Measurements from ENCODE around the gene ZNF124.

ZNF124 gene

DNA sequence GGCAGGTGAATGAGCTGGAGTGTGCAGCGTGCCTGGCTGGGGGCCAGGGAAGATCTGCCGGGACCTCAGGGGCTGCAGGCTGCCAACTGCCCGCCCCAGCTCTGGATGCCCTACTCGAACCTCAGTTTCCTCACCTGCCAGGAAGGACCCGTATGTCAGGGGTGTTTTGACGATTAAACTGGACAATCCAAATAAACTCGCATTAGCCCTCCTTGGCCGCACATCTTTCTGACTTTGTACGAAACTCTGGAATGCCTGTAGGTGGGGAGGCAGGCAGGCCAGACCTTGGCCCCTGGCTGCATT, 59.4 kb downstream of the ZNF124 start:
- no peak for DNase-seq (ENCODE audit: low spot score)

DNA sequence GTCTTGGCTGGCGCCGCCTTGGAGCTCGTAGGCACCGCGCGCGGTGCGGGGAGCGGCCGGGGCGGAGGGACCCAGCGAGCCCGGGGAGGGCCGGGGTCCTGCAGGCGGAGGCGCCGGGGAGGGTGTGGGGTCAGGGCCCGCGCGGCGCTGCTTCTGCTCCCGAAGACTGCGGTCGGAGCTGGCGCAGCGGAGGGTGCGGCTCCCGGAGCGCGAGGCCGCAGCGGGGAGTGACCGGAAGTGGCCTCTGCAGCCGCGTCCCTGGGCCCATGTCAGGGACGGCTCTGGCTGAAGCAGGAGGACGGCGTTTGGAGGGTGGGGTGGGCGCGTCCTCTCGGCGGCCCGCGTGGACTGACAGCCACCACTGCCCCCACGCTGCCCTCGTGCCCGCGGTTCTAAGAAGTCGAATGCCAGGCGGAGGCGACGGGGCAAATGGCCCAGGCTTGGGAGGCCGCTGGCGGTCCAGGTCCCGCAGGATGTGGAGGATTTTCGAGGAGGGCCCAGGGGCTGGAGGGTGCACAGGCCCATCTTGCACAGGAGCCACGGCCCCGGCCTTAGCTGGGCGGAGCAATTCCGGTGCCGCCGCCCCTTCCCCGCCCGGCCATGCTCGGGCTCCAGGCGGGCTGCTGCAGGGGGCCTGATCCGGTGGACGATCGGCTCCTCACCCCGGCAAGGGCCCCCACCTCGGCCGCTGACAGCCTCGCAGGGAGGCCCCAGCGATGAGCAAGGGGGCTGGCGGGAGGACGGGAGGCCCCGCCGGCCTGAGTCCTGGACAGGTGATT, 59.9 kb downstream of the ZNF124 start:
- peak; percentile 79 for DNase-seq (ENCODE audit: low spot score)

- DNase-seq (ENCODE audit: low spot score): peak; percentile 24
Measured at GRCh38 chr1:247111259-247111699, 60.5 kb downstream of the ZNF124 start.

- peak; percentile 79 for DNase-seq (ENCODE audit: low spot score)
Measured at GRCh38 chr1:247110627-247111258, 61.1 kb downstream of the ZNF124 start.

GRCh38 chr1:247107694-247108093, 64.1 kb downstream of the ZNF124 start:
- no peak for DNase-seq (ENCODE audit: low spot score)

DNA sequence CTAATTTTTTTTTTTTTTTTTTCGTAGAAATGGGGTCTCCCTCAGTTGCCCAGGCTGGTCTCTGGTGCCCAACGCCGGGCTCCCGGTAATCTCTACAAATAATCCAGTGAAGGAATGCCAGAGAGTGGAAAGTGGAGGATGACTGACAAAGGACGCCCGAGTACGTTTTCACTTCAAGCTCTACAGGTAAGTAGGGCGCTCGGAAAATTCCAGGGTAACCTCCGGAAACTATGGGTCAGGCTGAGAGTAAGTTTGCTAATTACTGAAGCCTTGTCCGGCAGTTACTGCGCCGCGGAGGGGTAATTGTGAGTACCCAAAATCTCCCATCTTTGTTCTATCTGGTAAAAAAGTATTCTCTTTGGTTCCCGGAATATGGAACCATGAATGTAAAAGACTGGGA, 65.9 kb downstream of the ZNF124 start:
- no peak for DNase-seq (ENCODE audit: low spot score)
